Retinal pigment epithelial cell (primary cell): Measurements from ENCODE around the gene SMIM3.

Experiments used
- DNase-seq: peaks from one replicate; pipeline ENCODE4 v3.0.0-alpha.2; 2010; ENCODE audit warnings: low read depth
- H3K4me3 ChIP-seq: 2 replicates; pipeline ENCODE4 v1.5.1; 2011; ENCODE audit warnings: mild to moderate bottlenecking, low read length, control low read depth, moderate library complexity
- TF ChIP-seq, protein P1 (sequence below): conservative IDR thresholded peaks from 2 replicates; pipeline ENCODE4 v1.5.1; 2011; ENCODE audit warnings: low read depth, low read length, control low read depth, inconsistent platforms

Gene SMIM3

DNA sequence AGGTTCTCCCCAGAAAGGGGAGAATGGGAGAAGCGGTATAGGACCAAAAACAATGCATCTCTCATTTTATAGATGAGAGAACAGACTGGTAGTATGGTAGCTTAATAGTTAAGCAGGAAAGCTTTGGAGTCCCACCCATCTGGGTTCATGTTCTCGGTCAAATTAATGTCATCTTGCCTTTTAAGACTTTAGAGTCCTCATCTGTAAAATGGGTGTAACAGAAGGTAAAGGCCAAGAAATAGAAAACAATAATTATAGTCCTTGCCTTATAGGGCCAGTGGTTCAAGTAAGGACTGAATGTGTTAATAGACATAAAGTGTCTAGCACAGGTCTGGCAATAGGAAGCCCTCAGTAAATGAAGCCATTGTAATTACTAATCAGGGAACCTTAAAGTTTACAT, 16.4 kb downstream of the SMIM3 start:
- no peak for DNase-seq
- TF ChIP-seq, protein P1, sequence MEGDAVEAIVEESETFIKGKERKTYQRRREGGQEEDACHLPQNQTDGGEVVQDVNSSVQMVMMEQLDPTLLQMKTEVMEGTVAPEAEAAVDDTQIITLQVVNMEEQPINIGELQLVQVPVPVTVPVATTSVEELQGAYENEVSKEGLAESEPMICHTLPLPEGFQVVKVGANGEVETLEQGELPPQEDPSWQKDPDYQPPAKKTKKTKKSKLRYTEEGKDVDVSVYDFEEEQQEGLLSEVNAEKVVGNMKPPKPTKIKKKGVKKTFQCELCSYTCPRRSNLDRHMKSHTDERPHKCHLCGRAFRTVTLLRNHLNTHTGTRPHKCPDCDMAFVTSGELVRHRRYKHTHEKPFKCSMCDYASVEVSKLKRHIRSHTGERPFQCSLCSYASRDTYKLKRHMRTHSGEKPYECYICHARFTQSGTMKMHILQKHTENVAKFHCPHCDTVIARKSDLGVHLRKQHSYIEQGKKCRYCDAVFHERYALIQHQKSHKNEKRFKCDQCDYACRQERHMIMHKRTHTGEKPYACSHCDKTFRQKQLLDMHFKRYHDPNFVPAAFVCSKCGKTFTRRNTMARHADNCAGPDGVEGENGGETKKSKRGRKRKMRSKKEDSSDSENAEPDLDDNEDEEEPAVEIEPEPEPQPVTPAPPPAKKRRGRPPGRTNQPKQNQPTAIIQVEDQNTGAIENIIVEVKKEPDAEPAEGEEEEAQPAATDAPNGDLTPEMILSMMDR, result no peak
- no peak overlapping the region for H3K4me3 ChIP-seq

DNA sequence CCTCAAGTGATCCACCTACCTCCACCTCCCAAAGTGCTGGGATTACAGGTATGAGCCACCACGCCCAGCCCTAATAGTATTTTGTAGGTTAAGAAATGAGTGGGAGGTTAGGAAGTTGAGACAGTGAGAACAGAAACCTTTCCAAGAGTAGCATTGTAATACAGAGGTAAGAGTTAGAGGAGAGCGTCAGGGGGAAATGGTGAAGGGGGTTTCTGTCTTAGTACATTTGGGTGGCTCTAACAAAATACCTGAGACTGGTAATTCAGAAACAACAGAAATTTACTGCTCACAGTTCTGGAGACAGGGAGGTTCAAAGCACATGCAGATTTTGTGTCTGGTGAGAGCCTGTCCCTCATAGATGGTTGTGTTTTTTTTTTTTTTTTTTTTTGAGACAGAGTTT, 18.8 kb downstream of the SMIM3 start:
- no peak overlapping the region for H3K4me3 ChIP-seq
- no peak for DNase-seq
- TF ChIP-seq, protein P1, result no peak

GRCh38 chr5:150801117-150801927, 22.8 kb downstream of the SMIM3 start:
- peak overlapping the region; percentile 55 for H3K4me3 ChIP-seq
- TF ChIP-seq, protein P1, result peak; percentile 51

GRCh38 chr5:150804388-150804787, 25.8 kb downstream of the SMIM3 start:
- H3K4me3 ChIP-seq, result no peak overlapping the region
- DNase-seq, result no peak
- TF ChIP-seq, protein P1, result no peak

More at GRCh38 chr5:150801117-150801927, 22.8 kb downstream of the SMIM3 start:
- no peak for DNase-seq

DNA sequence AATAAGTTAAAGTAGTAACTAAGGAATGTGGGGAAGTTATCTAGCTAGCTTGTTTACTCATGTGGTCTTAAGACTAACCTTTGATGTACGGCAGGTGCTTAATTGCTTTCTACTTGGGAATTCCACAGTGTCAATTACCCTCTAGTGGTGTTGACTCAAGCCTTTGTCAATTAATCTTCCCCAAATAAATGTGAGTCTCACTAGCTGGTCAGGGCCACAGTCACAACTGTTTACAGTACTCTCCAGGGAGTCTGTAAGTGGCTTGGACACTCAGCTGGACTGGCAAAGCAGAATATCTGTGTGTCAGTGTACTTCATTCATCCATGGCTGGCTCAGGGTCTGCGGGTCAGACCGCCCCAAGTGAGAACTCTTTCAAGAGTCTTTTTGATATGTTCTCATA, 30.8 kb downstream of the SMIM3 start:
- no peak for DNase-seq
- no peak overlapping the region for H3K4me3 ChIP-seq
- TF ChIP-seq, protein P1, result no peak

DNA sequence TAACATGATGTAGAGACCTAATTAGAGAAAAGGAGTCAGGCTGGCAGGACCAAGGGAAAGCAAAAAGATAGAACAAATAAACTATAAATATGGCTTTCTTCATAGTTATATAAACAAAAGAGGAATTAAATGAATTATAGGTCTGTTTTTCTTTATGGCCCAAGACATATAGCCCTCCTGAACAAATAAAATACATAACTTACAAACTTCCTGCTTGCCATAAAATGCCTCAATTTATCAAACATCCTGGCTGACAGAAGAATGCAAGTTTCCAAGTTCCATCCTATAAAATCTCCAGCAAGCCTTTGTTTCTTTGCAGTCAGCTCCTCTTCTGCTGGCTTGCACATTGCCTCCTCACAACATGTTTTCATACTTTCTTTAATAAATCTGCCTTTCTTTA, 36.5 kb downstream of the SMIM3 start:
- TF ChIP-seq, protein P1, result no peak
- no peak for DNase-seq
- no peak overlapping the region for H3K4me3 ChIP-seq

DNA sequence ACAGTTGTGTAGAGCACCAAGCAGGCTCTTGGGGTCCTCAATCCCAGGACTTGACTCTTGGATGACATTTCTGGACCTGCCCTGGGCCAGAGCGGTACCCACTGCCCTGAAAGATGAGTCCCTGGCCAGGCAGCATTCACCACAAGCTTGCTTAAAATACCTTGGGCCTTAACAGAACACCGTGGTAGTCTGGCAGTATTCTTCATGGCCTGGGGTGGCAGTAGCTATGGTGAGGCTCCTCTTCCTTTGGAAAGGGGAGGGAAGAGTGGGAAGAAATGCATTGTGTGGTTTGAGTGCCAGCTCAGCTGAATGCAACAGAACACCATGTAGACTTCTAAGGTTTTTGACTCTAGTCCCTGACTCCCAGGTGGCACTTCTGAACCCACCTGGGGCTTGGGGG, 38.4 kb downstream of the SMIM3 start:
- TF ChIP-seq, protein P1, result no peak
- no peak for DNase-seq
- no peak overlapping the region for H3K4me3 ChIP-seq
